Esophagus squamous epithelium (tissue), 4 donors: ENCODE data around the gene ACTN2.

Experiments used
- POLR2A ChIP-seq, 4 donors: fragments of 450-650 bp; IDR thresholded peaks; one replicate each; pipeline ENCODE4 v1.6.1; 2017; ENCODE audit warnings: antibody characterized with exemption in 4 of 4, mild to moderate bottlenecking in 4 of 4, moderate library complexity in 3 of 4
- TF ChIP-seq, protein P1 (sequence below), 6 experiments: fragments of 450-650 bp in 4 of 6; fragments of 200-600 bp in 2 of 6; sonication (generic) in 2 of 6; IDR thresholded peaks; one replicate each; pipeline ENCODE4 v1.5.1; 2016 to 2019; ENCODE audit warnings: antibody characterized with exemption in 6 of 6, mild to moderate bottlenecking in 4 of 6, moderate library complexity in 4 of 6

DNA sequence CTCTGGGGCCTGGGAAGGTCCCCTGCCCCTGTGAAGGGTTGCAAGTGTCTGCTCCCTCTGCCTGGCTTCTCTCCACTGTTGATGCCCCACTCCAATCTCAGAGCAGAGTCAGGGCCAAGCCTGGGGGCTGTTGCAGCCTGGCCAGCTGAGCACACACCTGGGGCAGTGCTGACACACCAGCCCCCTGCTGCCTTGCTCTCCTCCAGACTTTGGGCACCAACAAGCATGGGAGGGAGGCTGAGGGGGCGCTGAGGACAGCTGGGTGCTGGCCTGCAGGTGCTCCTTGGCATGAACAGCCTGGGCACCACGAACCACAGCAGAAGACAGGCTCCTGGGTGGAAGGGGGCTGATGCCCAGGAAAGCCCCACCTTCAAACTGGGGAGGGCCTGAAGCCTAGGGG is 99.2 kb downstream of the ACTN2 start:
- TF ChIP-seq, protein P1, sequence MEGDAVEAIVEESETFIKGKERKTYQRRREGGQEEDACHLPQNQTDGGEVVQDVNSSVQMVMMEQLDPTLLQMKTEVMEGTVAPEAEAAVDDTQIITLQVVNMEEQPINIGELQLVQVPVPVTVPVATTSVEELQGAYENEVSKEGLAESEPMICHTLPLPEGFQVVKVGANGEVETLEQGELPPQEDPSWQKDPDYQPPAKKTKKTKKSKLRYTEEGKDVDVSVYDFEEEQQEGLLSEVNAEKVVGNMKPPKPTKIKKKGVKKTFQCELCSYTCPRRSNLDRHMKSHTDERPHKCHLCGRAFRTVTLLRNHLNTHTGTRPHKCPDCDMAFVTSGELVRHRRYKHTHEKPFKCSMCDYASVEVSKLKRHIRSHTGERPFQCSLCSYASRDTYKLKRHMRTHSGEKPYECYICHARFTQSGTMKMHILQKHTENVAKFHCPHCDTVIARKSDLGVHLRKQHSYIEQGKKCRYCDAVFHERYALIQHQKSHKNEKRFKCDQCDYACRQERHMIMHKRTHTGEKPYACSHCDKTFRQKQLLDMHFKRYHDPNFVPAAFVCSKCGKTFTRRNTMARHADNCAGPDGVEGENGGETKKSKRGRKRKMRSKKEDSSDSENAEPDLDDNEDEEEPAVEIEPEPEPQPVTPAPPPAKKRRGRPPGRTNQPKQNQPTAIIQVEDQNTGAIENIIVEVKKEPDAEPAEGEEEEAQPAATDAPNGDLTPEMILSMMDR (IDR thresholded peaks at IDR 0.05), result no peak
- no peak for TF ChIP-seq POLR2A (IDR thresholded peaks at IDR 0.05)
